ENCODE data around the gene MOCOS. TPM values are rescaled to one million over a fixed set of nuclear protein-coding genes. Genes with fewer than 3 reads are reported as not detected.
"Not testable (repeated sequence)": the region's sequence is repeated elsewhere in the genome, so short reads cannot be mapped to it uniquely, and the experiment has no call there.

Gene MOCOS
- total and polyA plus RNA-seq, 2 donors, result 0.19 to 2.5 TPM

DNA sequence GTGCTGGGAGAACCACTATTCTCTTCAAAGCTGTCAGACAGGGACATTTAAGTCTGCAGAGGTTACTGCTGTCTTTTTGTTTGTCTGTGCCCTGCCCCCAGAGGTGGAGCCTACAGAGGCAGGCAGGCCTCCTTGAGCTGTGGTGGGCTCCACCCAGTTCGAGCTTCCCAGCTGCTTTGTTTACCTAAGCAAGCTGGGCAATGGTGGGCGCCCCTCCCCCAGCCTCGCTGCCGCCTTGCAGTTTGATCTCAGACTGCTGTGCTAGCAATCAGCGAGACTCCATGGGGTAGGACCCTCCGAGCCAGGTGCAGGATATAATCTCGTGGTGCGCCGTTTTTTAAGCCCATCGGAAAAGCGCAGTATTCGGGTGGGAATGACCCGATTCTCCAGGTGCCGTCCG, 53.2 kb downstream of the MOCOS start:
- H3K4me3 ChIP-seq (ENCODE audit: low read length in 2 of 2); H3K4me1 ChIP-seq (ENCODE audit: control insufficient read depth in 2 of 2, insufficient read depth in 2 of 2, low read length in 2 of 2); DNase-seq (ENCODE audit: low read depth in 6 of 9, low spot score in 9 of 9); H3K36me3 ChIP-seq (ENCODE audit: control insufficient read depth in 2 of 2, insufficient read depth in 2 of 2, low read length in 1 of 2); H3K9me3 ChIP-seq (ENCODE audit: control insufficient read depth in 2 of 2, insufficient read depth in 1 of 2, low read length in 1 of 2); H3K27ac ChIP-seq (ENCODE audit: low read depth in 1 of 2, low read length in 1 of 2); H3K27me3 ChIP-seq (ENCODE audit: control insufficient read depth in 2 of 2, insufficient read depth in 1 of 2, low read length in 1 of 2): not testable (repeated sequence)
- whole genome bisulfite sequencing, result 92% methylated on average over 13 of the region's 15 CpGs

DNA sequence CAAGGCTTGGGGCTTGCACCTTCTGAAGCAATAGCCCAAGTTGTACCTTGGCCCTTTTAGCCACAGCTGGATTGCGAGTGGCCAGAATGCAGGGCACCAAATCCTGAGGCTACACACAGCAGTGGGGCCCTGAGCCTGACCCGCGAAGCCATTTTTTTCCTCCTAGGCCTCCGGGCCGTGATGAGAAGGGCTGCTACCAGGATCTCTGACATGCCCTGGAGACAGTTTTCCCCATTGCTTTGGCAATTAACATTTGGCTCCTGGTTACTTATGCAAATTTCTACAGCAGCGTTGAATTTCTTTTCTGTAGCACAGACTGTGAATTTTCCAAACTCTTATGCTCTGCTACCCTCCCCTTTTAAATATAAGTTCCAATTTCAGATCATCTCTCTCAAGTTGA, 54.5 kb downstream of the MOCOS start:
- Histone ChIP-seq H3K9me3 (ENCODE audit: control insufficient read depth in 2 of 2, insufficient read depth in 1 of 2, low read length in 1 of 2) (no peaks in the 10 kb centered on the region), H3K27me3 (ENCODE audit: control insufficient read depth in 2 of 2, insufficient read depth in 1 of 2, low read length in 1 of 2) (no peaks in the 10 kb centered on the region), H3K4me3 (ENCODE audit: low read length in 2 of 2) (no peak overlapping the region), H3K27ac (ENCODE audit: low read depth in 1 of 2, low read length in 1 of 2) (no peak overlapping the region), H3K36me3 (ENCODE audit: control insufficient read depth in 2 of 2, insufficient read depth in 2 of 2, low read length in 1 of 2) (no peaks in the 10 kb centered on the region), H3K4me1 (ENCODE audit: control insufficient read depth in 2 of 2, insufficient read depth in 2 of 2, low read length in 2 of 2) (no peaks in the 10 kb centered on the region)
- DNase-seq (ENCODE audit: low read depth in 6 of 9, low spot score in 9 of 9), result no peak
- WGBS, result 97% methylated on average over 6 of the region's 6 CpGs

DNA sequence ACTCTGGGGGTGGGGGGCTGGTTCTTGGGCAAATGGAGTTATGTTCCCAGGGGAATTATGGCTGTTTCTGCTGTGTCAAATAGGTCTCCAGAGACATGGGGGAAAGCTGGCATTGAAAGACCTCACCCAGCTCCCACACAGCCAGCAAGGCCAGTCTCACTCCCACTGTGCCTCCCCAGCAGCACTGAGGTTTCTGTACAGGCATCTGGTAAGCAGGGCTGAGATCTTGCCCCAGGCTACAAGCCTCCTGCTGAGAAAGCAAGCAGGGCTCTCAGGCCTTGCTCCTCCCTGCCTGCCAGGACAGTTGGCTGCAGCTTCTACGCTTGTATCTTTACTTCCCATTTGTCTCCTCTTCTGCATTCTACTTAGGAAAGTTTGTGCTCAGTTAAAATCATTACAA, 59.7 kb downstream of the MOCOS start:
- Histone ChIP-seq H3K4me1 (ENCODE audit: control insufficient read depth in 2 of 2, insufficient read depth in 2 of 2, low read length in 2 of 2) (no peaks in the 10 kb centered on the region), H3K36me3 (ENCODE audit: control insufficient read depth in 2 of 2, insufficient read depth in 2 of 2, low read length in 1 of 2) (no peaks in the 10 kb centered on the region), H3K9me3 (ENCODE audit: control insufficient read depth in 2 of 2, insufficient read depth in 1 of 2, low read length in 1 of 2) (no peaks in the 10 kb centered on the region), H3K27me3 (ENCODE audit: control insufficient read depth in 2 of 2, insufficient read depth in 1 of 2, low read length in 1 of 2) (no peaks in the 10 kb centered on the region), H3K27ac (ENCODE audit: low read depth in 1 of 2, low read length in 1 of 2) (no peak overlapping the region), H3K4me3 (ENCODE audit: low read length in 2 of 2) (no peak overlapping the region)
- no peak for DNase-seq (ENCODE audit: low read depth in 6 of 9, low spot score in 9 of 9)
- 92% methylated on average over 1 of the region's 1 CpG for WGBS

DNA sequence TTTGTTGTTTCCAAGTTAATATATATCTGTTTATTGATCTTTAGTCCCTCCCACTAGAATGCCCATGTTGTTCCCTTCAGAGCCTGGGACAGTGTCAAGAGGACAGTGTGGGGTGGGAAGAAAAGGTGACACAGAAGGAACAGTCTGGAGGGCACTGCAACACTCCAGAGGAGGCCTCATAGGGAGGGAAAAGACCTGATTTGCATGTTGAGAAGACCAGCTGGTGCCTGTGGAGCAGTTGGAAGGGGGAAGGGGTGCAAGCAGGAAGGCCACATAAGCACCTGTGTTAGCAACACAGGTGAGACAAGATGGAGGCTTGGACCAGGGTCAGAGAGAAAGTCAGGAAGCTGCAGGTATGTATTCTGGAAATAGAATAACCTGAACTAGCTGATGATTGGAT, 62.1 kb downstream of the MOCOS start:
- no peak for DNase-seq (ENCODE audit: low read depth in 6 of 9, low spot score in 9 of 9)
- no peaks in the 10 kb centered on the region for H3K36me3 ChIP-seq (ENCODE audit: control insufficient read depth in 2 of 2, insufficient read depth in 2 of 2, low read length in 1 of 2)
- no peaks in the 10 kb centered on the region for H3K4me1 ChIP-seq (ENCODE audit: control insufficient read depth in 2 of 2, insufficient read depth in 2 of 2, low read length in 2 of 2)
- no peaks in the 10 kb centered on the region for H3K27me3 ChIP-seq (ENCODE audit: control insufficient read depth in 2 of 2, insufficient read depth in 1 of 2, low read length in 1 of 2)
- no peak overlapping the region for H3K4me3 ChIP-seq (ENCODE audit: low read length in 2 of 2)
- H3K27ac ChIP-seq (ENCODE audit: low read depth in 1 of 2, low read length in 1 of 2), result no peak overlapping the region
- no peaks in the 10 kb centered on the region for H3K9me3 ChIP-seq (ENCODE audit: control insufficient read depth in 2 of 2, insufficient read depth in 1 of 2, low read length in 1 of 2)

DNA sequence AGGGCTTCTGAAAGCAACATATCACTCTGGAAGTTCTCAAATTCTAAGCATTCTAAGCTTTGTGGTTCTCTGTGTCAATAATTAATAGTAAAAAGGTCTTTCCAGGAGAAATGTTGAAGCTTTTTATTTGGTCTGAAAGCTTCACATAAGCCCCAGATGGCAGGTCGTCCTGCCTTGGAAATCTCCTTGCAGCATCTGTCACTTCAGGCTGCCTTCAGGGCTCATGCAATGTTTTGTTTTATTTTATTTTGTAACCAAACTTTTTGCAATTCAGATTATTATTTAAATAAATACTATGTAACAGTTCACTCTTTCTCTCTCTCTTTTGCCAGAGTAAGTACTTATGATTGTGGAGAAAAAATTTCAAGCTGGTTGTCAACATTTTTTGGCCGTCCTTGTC, 63.5 kb downstream of the MOCOS start:
- 88% methylated on average over 2 of the region's 2 CpGs for WGBS
- no peak for DNase-seq (ENCODE audit: low read depth in 6 of 9, low spot score in 9 of 9)
- no peak overlapping the region for H3K27ac ChIP-seq (ENCODE audit: low read depth in 1 of 2, low read length in 1 of 2)
- no peaks in the 10 kb centered on the region for H3K9me3 ChIP-seq (ENCODE audit: control insufficient read depth in 2 of 2, insufficient read depth in 1 of 2, low read length in 1 of 2)
- H3K36me3 ChIP-seq (ENCODE audit: control insufficient read depth in 2 of 2, insufficient read depth in 2 of 2, low read length in 1 of 2), result no peaks in the 10 kb centered on the region
- H3K4me1 ChIP-seq (ENCODE audit: control insufficient read depth in 2 of 2, insufficient read depth in 2 of 2, low read length in 2 of 2), result no peaks in the 10 kb centered on the region
- no peaks in the 10 kb centered on the region for H3K27me3 ChIP-seq (ENCODE audit: control insufficient read depth in 2 of 2, insufficient read depth in 1 of 2, low read length in 1 of 2)
- no peak overlapping the region for H3K4me3 ChIP-seq (ENCODE audit: low read length in 2 of 2)

DNA sequence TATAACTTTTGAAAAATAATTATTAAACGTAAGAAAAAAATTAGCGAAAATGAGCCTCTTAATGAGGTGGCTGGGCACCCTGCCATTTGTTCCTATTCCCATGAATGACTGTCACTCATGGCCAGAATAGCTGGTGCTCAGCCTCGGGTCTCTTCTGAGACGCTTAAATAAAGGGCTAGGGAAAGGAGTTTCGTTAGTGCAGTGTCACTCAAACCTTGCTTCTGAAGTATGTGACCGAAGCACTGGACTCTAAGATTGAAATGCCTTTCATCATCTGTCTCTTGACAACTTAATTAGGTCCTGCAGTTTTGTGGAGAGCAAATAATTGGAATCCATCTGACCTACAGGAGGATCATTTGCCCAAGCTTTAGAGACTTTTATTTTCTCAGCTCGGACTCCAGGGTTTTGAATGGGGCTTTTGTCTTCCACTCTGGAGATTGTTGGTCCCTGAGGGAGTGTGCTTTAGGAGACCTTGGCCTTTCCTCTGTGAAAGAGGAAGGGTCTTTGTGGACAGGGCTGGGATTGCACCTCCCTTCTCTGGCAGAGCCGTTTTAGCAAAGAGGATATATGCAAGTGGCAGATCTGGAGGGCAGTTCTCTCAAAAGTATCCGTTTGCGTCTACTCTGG, 67.9 kb downstream of the MOCOS start:
- no peak for DNase-seq (ENCODE audit: low read depth in 6 of 9, low spot score in 9 of 9)
- WGBS, result 94% methylated on average over 10 of the region's 10 CpGs
- H3K27me3 ChIP-seq (ENCODE audit: control insufficient read depth in 2 of 2, insufficient read depth in 1 of 2, low read length in 1 of 2), result no peaks in the 10 kb centered on the region
- no peaks in the 10 kb centered on the region for H3K9me3 ChIP-seq (ENCODE audit: control insufficient read depth in 2 of 2, insufficient read depth in 1 of 2, low read length in 1 of 2)
- no peak overlapping the region for H3K4me3 ChIP-seq (ENCODE audit: low read length in 2 of 2)
- no peaks in the 10 kb centered on the region for H3K36me3 ChIP-seq (ENCODE audit: control insufficient read depth in 2 of 2, insufficient read depth in 2 of 2, low read length in 1 of 2)
- no peak overlapping the region for H3K27ac ChIP-seq (ENCODE audit: low read depth in 1 of 2, low read length in 1 of 2)
- no peaks in the 10 kb centered on the region for H3K4me1 ChIP-seq (ENCODE audit: control insufficient read depth in 2 of 2, insufficient read depth in 2 of 2, low read length in 2 of 2)

DNA sequence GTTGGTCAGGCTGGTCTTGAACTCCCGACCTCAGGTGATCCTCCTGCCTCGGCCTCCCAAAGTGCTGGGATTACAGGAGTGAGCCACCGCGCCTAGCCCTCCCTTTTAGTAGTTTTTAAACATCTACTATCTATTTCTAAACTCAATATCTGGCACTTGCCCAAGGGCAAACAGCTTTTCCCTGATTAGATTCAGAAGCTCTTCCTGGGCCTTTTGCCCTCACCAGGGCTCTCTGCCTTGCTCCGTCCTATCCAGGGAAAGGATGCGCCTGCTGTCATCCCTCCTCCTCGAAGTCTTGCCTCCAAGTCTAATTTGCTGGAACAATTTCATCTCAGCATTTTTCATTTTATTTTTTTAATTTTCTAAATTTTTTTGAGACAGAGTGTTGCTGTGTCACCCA, 68.8 kb downstream of the MOCOS start:
- no peak for DNase-seq (ENCODE audit: low read depth in 6 of 9, low spot score in 9 of 9)
- H3K4me1 ChIP-seq (ENCODE audit: control insufficient read depth in 2 of 2, insufficient read depth in 2 of 2, low read length in 2 of 2), result no peaks in the 10 kb centered on the region
- no peaks in the 10 kb centered on the region for H3K27me3 ChIP-seq (ENCODE audit: control insufficient read depth in 2 of 2, insufficient read depth in 1 of 2, low read length in 1 of 2)
- WGBS, result 97% methylated on average over 7 of the region's 7 CpGs
- no peak overlapping the region for H3K4me3 ChIP-seq (ENCODE audit: low read length in 2 of 2)
- H3K9me3 ChIP-seq (ENCODE audit: control insufficient read depth in 2 of 2, insufficient read depth in 1 of 2, low read length in 1 of 2), result no peaks in the 10 kb centered on the region
- H3K36me3 ChIP-seq (ENCODE audit: control insufficient read depth in 2 of 2, insufficient read depth in 2 of 2, low read length in 1 of 2), result no peaks in the 10 kb centered on the region
- H3K27ac ChIP-seq (ENCODE audit: low read depth in 1 of 2, low read length in 1 of 2), result no peak overlapping the region

DNA sequence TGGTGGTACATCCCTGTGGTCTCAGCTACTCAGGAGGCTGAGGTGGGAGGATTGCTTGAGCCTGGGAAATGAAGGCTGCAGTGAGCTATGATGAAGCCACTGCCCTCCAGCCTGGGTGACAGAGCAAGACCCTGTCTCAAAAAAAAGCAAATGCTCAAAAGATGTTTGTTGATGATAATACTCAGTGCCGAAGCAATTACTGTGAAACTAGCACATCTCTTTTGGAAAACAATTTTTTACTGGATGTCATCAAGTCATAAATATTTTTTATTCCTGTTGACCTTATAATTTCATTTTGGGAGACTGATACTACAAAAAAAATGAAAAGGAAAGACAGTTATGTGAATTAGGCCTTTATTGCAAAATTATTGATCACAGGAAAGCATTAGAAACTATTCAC, 75.7 kb downstream of the MOCOS start:
- Histone ChIP-seq H3K4me3 (ENCODE audit: low read length in 2 of 2) (no peak overlapping the region), H3K36me3 (ENCODE audit: control insufficient read depth in 2 of 2, insufficient read depth in 2 of 2, low read length in 1 of 2) (no peaks in the 10 kb centered on the region), H3K27me3 (ENCODE audit: control insufficient read depth in 2 of 2, insufficient read depth in 1 of 2, low read length in 1 of 2) (no peaks in the 10 kb centered on the region), H3K27ac (ENCODE audit: low read depth in 1 of 2, low read length in 1 of 2) (no peak overlapping the region), H3K9me3 (ENCODE audit: control insufficient read depth in 2 of 2, insufficient read depth in 1 of 2, low read length in 1 of 2) (no peaks in the 10 kb centered on the region), H3K4me1 (ENCODE audit: control insufficient read depth in 2 of 2, insufficient read depth in 2 of 2, low read length in 2 of 2) (no peaks in the 10 kb centered on the region)
- DNase-seq (ENCODE audit: low read depth in 6 of 9, low spot score in 9 of 9), result no peak
- 99% methylated on average over 1 of the region's 1 CpG for WGBS

DNA sequence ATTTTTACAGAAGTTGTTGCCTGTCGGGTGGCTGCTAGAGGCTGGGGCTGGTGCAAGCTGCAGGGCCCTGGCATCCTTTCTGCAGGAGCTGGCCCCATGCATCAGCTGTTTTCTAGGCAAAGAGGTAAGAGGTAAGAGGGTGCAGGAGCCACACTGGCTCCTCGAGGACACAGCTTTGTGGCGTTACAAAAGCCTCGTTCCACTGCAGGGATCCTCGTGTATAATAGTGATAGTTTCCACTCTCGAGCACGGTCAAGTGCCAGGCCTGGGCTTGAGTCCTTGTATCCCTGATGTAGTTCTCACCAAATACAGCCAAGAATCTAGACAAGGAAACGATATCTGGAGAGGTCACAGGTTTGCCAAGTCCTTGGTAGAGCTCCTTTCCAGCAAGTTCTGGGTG, 77.0 kb downstream of the MOCOS start:
- H3K4me1 ChIP-seq (ENCODE audit: control insufficient read depth in 2 of 2, insufficient read depth in 2 of 2, low read length in 2 of 2), result no peaks in the 10 kb centered on the region
- no peak for DNase-seq (ENCODE audit: low read depth in 6 of 9, low spot score in 9 of 9)
- no peak overlapping the region for H3K4me3 ChIP-seq (ENCODE audit: low read length in 2 of 2)
- no peak overlapping the region for H3K27ac ChIP-seq (ENCODE audit: low read depth in 1 of 2, low read length in 1 of 2)
- H3K36me3 ChIP-seq (ENCODE audit: control insufficient read depth in 2 of 2, insufficient read depth in 2 of 2, low read length in 1 of 2), result no peaks in the 10 kb centered on the region
- no peaks in the 10 kb centered on the region for H3K9me3 ChIP-seq (ENCODE audit: control insufficient read depth in 2 of 2, insufficient read depth in 1 of 2, low read length in 1 of 2)
- WGBS, result 94% methylated on average over 8 of the region's 8 CpGs
- H3K27me3 ChIP-seq (ENCODE audit: control insufficient read depth in 2 of 2, insufficient read depth in 1 of 2, low read length in 1 of 2), result no peaks in the 10 kb centered on the region

DNA sequence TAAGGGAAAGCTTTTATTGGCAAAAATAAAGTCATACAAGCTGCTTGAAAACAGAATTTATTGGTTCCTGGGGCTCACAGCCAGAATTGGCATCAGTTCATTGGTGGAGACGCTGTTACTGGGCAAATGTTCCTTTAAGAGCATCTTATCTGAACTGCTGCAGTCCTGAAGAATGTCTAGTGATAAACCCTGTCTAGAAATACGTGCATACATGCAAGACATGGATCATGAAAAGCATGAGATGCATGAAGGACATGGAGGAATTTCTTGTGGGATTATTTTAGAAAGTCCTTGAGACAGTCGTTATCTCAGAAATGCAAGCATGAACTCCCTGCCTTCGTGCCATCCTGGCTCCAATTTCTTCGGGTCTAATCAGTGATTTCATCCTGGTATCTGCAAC, 77.7 kb downstream of the MOCOS start:
- no peaks in the 10 kb centered on the region for H3K27me3 ChIP-seq (ENCODE audit: control insufficient read depth in 2 of 2, insufficient read depth in 1 of 2, low read length in 1 of 2)
- no peak for DNase-seq (ENCODE audit: low read depth in 6 of 9, low spot score in 9 of 9)
- no peaks in the 10 kb centered on the region for H3K4me1 ChIP-seq (ENCODE audit: control insufficient read depth in 2 of 2, insufficient read depth in 2 of 2, low read length in 2 of 2)
- 88% methylated on average over 5 of the region's 5 CpGs for WGBS
- H3K27ac ChIP-seq (ENCODE audit: low read depth in 1 of 2, low read length in 1 of 2), result no peak overlapping the region
- no peaks in the 10 kb centered on the region for H3K9me3 ChIP-seq (ENCODE audit: control insufficient read depth in 2 of 2, insufficient read depth in 1 of 2, low read length in 1 of 2)
- H3K4me3 ChIP-seq (ENCODE audit: low read length in 2 of 2), result no peak overlapping the region
- no peaks in the 10 kb centered on the region for H3K36me3 ChIP-seq (ENCODE audit: control insufficient read depth in 2 of 2, insufficient read depth in 2 of 2, low read length in 1 of 2)
